Right lobe of liver (tissue), 4 donors: ENCODE data around the gene AMZ1.

Experiments
- CTCF ChIP-seq, 4 donors: fragments of 200-600 bp in 3 of 4; fragments of 450-650 bp in 1 of 4; IDR thresholded peaks; one replicate each; pipeline versions ENCODE4 v1.5.1 to v1.8.0; 2016 to 2022; ENCODE audit warnings: antibody characterized with exemption in 4 of 4, mild to moderate bottlenecking in 2 of 4
- POLR2A ChIP-seq: fragments of 450-650 bp; IDR thresholded peaks from one replicate; pipeline ENCODE4 v1.6.1; 2017; ENCODE audit warnings: antibody characterized with exemption, mild to moderate bottlenecking
- donor health status: DM: no; HTN: no; CAD: no.
- donor health status: DM: no; HTN: no; CAD: no.
- donor health status: DM: no; HTN: yes; CAD: no.

GRCh38 chr7:2670171-2670570, 17.8 kb upstream of the AMZ1 start:
- TF ChIP-seq CTCF (IDR thresholded peaks at IDR 0.05) (no peak), POLR2A (no peak)
